HEK293 (cell line): Measurements from ENCODE around the gene TANK.

Source experiments
- CTCF ChIA-PET: fragments of 350-600 bp; formaldehyde crosslinking; extraction: SDS; loops from one replicate; lab custom pipeline; 2021; ENCODE audit warnings: antibody characterized with exemption; lab: Yijun Ruan, JAX
- POLR2A ChIA-PET: fragments of 300-600 bp; formaldehyde crosslinking; extraction: SDS; loops from one replicate; lab custom pipeline; 2020; ENCODE audit warnings: antibody characterized with exemption, inconsistent platforms; lab: Yijun Ruan, JAX
- H3K27ac ChIP-seq: fragments of 200-500 bp; sonication (Bioruptor generic); 2 replicates; pipeline ENCODE4 v1.5.1; 2014; ENCODE audit warnings: low read depth, low read length, control low read depth, inconsistent platforms; ENCODE audit errors: extremely low read depth
- H3K36me3 ChIP-seq, 2 experiments: fragments of 200-500 bp in 1 of 2; sonication (Bioruptor generic) in 1 of 2; 1 replicate in 1 of 2; 2 replicates in 1 of 2; pipeline ENCODE4 v1.5.1; 2014 to 2017; ENCODE audit warnings: inconsistent platforms in 2 of 2, low read length in 2 of 2; ENCODE audit not compliant: control insufficient read depth in 2 of 2, insufficient read depth in 1 of 2
- H3K4me1 ChIP-seq: fragments of 200-500 bp; sonication (Bioruptor generic); 2 replicates; pipeline ENCODE4 v1.5.1; 2014; ENCODE audit warnings: mild to moderate bottlenecking, low read length, inconsistent platforms; ENCODE audit not compliant: control insufficient read depth, insufficient read depth
- H3K4me3 ChIP-seq: 2 replicates; pipeline ENCODE4 v1.5.1; 2011; ENCODE audit warnings: low read depth, mild to moderate bottlenecking, control low read depth, low read length, moderate library complexity
- H3K9me3 ChIP-seq: fragments of 200-500 bp; sonication (Bioruptor generic); 2 replicates; pipeline ENCODE4 v1.5.1; 2014; ENCODE audit warnings: low read depth, low read length, inconsistent platforms; ENCODE audit not compliant: control insufficient read depth, insufficient read depth
- BCL6B ChIP-seq: fragments of 450-650 bp; formaldehyde crosslinking; IDR thresholded peaks from 2 replicates; pipeline ENCODE4 v1.5.1; 2017; ENCODE audit warnings: missing biosample characterization, missing genetic modification characterization
- GFI1B ChIP-seq: fragments of 450-650 bp; formaldehyde crosslinking; IDR thresholded peaks from 2 replicates; pipeline ENCODE4 v1.5.1; 2016; ENCODE audit warnings: missing biosample characterization, missing genetic modification characterization
- KLF8 ChIP-seq: fragments of 450-650 bp; formaldehyde crosslinking; IDR thresholded peaks from 2 replicates; pipeline ENCODE4 v1.5.1; 2016; ENCODE audit warnings: missing biosample characterization, missing genetic modification characterization
- TCF7L2 ChIP-seq: IDR thresholded peaks from 2 replicates; pipeline ENCODE4 v1.6.1; 2011; ENCODE audit warnings: low read depth, mild to moderate bottlenecking, inconsistent platforms, low read length, moderate library complexity, borderline replicate concordance
- ZNF10 ChIP-seq: fragments of 450-650 bp; formaldehyde crosslinking; IDR thresholded peaks from 2 replicates; pipeline ENCODE4 v1.5.1; 2017; ENCODE audit warnings: missing biosample characterization, missing genetic modification characterization
- ZNF138 ChIP-seq: fragments of 450-650 bp; formaldehyde crosslinking; IDR thresholded peaks from 2 replicates; pipeline ENCODE4 v1.5.1; 2016; ENCODE audit warnings: missing biosample characterization, missing genetic modification characterization, borderline replicate concordance
- ZNF140 ChIP-seq: fragments of 450-650 bp; formaldehyde crosslinking; IDR thresholded peaks from 2 replicates; pipeline ENCODE4 v1.5.1; 2016; ENCODE audit warnings: missing biosample characterization, missing genetic modification characterization
- ZNF221 ChIP-seq: fragments of 450-650 bp; formaldehyde crosslinking; IDR thresholded peaks from 2 replicates; pipeline ENCODE4 v1.5.1; 2017; ENCODE audit warnings: missing biosample characterization, missing genetic modification characterization, borderline replicate concordance
- ZNF26 ChIP-seq: fragments of 450-650 bp; formaldehyde crosslinking; IDR thresholded peaks from 2 replicates; pipeline ENCODE4 v1.5.1; 2016; ENCODE audit warnings: missing biosample characterization, missing genetic modification characterization
- ZNF266 ChIP-seq: fragments of 450-650 bp; formaldehyde crosslinking; IDR thresholded peaks from 2 replicates; pipeline ENCODE4 v1.5.1; 2016; ENCODE audit warnings: missing biosample characterization, missing genetic modification characterization, low read depth
- ZNF302 ChIP-seq: fragments of 450-650 bp; formaldehyde crosslinking; IDR thresholded peaks from 2 replicates; pipeline ENCODE4 v1.5.1; 2016; ENCODE audit warnings: missing biosample characterization, missing genetic modification characterization, low read depth
- ZNF362 ChIP-seq: fragments of 450-650 bp; formaldehyde crosslinking; IDR thresholded peaks from 2 replicates; pipeline ENCODE4 v1.5.1; 2016; ENCODE audit warnings: missing biosample characterization, missing genetic modification characterization
- ZNF548 ChIP-seq: fragments of 450-650 bp; formaldehyde crosslinking; IDR thresholded peaks from 2 replicates; pipeline ENCODE4 v1.5.1; 2016; ENCODE audit warnings: missing biosample characterization, missing genetic modification characterization
- ZNF747 ChIP-seq: fragments of 450-650 bp; formaldehyde crosslinking; IDR thresholded peaks from 2 replicates; pipeline ENCODE4 v1.5.1; 2016; ENCODE audit warnings: missing biosample characterization, missing genetic modification characterization
- ZNF837 ChIP-seq: fragments of 450-650 bp; formaldehyde crosslinking; IDR thresholded peaks from 2 replicates; pipeline ENCODE4 v1.5.1; 2016; ENCODE audit warnings: missing biosample characterization, missing genetic modification characterization
- ZSCAN16 ChIP-seq: fragments of 450-650 bp; formaldehyde crosslinking; IDR thresholded peaks from 2 replicates; pipeline ENCODE4 v1.5.1; 2016; ENCODE audit warnings: missing biosample characterization, missing genetic modification characterization
- ZSCAN30 ChIP-seq: fragments of 450-650 bp; IDR thresholded peaks from 2 replicates; pipeline ENCODE4 v1.5.1; 2018; ENCODE audit warnings: missing biosample characterization, mild to moderate bottlenecking, missing genetic modification characterization, moderate library complexity

Gene TANK

GRCh38 chr2:161130354-161130753 lies 29.9 kb upstream of the TANK start:
- H3K4me1 ChIP-seq: peaks cover 10% of the 10 kb centered on the region
- ChIA-PET CTCF (no interaction called here), POLR2A (no interaction called here)
- no peaks in the 10 kb centered on the region for H3K9me3 ChIP-seq
- no peak overlapping the region for H3K27ac ChIP-seq
- H3K4me3 ChIP-seq: no peak overlapping the region
- TF ChIP-seq ZNF266 (no peak), ZNF26 (tag by site-specific recombination) (no peak), ZNF140 (tag by site-specific recombination) (no peak), KLF8 (no peak), ZNF138 (no peak)
- H3K36me3 ChIP-seq: no peaks in the 10 kb centered on the region

GRCh38 chr2:161131074-161131680 lies 29.1 kb upstream of the TANK start:
- Histone ChIP-seq H3K4me3 (no peak overlapping the region), H3K4me1 (peaks cover 14% of the 10 kb centered on the region), H3K36me3 (no peaks in the 10 kb centered on the region), H3K27ac (no peak overlapping the region), H3K9me3 (no peaks in the 10 kb centered on the region)
- TF ChIP-seq GFI1B (tag by site-specific recombination) (no peak), ZSCAN16 (tag by site-specific recombination) (no peak)
- CTCF ChIA-PET: no interaction called here
- POLR2A ChIA-PET: no interaction called here

GRCh38 chr2:161131804-161132203 lies 28.4 kb upstream of the TANK start:
- ChIA-PET POLR2A (no interaction called here), CTCF (no interaction called here)
- H3K9me3 ChIP-seq: no peaks in the 10 kb centered on the region
- H3K27ac ChIP-seq: no peak overlapping the region
- no peaks in the 10 kb centered on the region for H3K36me3 ChIP-seq
- H3K4me1 ChIP-seq: peaks cover 14% of the 10 kb centered on the region
- TF ChIP-seq ZNF10: no peak
- TF ChIP-seq ZNF302: no peak
- no peak for TF ChIP-seq ZNF837
- no peak for TF ChIP-seq ZNF221 (tag by site-specific recombination)
- TF ChIP-seq ZNF548 (tag by site-specific recombination): no peak
- TF ChIP-seq ZSCAN30 (tag by site-specific recombination): no peak
- no peak for TF ChIP-seq TCF7L2
- no peak for TF ChIP-seq ZSCAN16 (tag by site-specific recombination)
- no peak for TF ChIP-seq ZNF362 (tag by site-specific recombination)
- TF ChIP-seq ZNF747 (tag by site-specific recombination): no peak
- no peak for TF ChIP-seq BCL6B (tag by site-specific recombination)
- TF ChIP-seq, all 188 proteins: peak for 0
- no peak overlapping the region for H3K4me3 ChIP-seq
